Epithelial cell of proximal tubule (primary cell): ENCODE measurements around the gene SERPINA12. TPM values are rescaled to one million over a fixed set of nuclear protein-coding genes. Genes with fewer than 3 reads are reported as not detected.

Experiments used
- DNase-seq: peaks from one replicate; pipeline ENCODE4 v3.0.0-alpha.2; 2011; ENCODE audit warnings: low read depth
- H3K4me3 ChIP-seq: 2 replicates; pipeline ENCODE4 v1.5.1; 2011; ENCODE audit warnings: low read depth, mild to moderate bottlenecking, low read length
- total RNA-seq: library from RNA; depleted of rRNA; stranded (reverse); fragments of >200 nt; gene quantifications from 2 replicates; pipeline ENCODE4 v1.2.3, GENCODE V29; 2015
- TF ChIP-seq, protein P1 (sequence below): conservative IDR thresholded peaks from 2 replicates; pipeline ENCODE4 v1.5.1; 2012; ENCODE audit warnings: low read depth, mild to moderate bottlenecking, low read length

The SERPINA12 gene
- total RNA-seq, 1 donor from 2014 or later: not detected

GRCh38 chr14:94460631-94461416 is 48.4 kb downstream of the SERPINA12 start:
- DNase-seq: no peak
- TF ChIP-seq, protein P1, sequence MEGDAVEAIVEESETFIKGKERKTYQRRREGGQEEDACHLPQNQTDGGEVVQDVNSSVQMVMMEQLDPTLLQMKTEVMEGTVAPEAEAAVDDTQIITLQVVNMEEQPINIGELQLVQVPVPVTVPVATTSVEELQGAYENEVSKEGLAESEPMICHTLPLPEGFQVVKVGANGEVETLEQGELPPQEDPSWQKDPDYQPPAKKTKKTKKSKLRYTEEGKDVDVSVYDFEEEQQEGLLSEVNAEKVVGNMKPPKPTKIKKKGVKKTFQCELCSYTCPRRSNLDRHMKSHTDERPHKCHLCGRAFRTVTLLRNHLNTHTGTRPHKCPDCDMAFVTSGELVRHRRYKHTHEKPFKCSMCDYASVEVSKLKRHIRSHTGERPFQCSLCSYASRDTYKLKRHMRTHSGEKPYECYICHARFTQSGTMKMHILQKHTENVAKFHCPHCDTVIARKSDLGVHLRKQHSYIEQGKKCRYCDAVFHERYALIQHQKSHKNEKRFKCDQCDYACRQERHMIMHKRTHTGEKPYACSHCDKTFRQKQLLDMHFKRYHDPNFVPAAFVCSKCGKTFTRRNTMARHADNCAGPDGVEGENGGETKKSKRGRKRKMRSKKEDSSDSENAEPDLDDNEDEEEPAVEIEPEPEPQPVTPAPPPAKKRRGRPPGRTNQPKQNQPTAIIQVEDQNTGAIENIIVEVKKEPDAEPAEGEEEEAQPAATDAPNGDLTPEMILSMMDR: no peak
- no peak overlapping the region for H3K4me3 ChIP-seq

GRCh38 chr14:94458558-94459205 is 50.6 kb downstream of the SERPINA12 start:
- TF ChIP-seq, protein P1: no peak
- DNase-seq: no peak
- no peak overlapping the region for H3K4me3 ChIP-seq

GRCh38 chr14:94458096-94458495 is 51.2 kb downstream of the SERPINA12 start:
- no peak overlapping the region for H3K4me3 ChIP-seq
- no peak for DNase-seq
- TF ChIP-seq, protein P1: no peak

- TF ChIP-seq, protein P1: no peak
- no peak for DNase-seq
- H3K4me3 ChIP-seq: no peak overlapping the region
Observed at GRCh38 chr14:94455928-94456327, 53.3 kb downstream of the SERPINA12 start.

DNA sequence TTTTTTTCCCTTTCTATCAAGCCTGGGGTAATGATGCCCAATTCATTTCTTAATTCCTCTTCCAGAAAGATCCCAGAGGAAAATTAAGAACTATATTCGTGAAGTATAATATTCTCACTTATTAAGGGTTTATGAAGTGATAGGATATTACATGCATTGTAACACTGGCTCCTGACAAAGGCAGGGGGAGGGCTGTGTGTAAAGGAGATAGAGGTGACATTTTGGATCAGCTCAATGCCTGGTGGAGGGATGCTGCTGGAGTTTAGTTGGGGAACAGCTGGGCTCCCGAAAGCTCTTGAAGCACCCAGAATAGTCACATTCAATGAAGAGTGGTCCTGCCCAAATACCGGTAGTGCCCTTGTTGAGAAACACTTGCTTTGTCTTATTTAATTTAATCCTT is 57.4 kb downstream of the SERPINA12 start:
- DNase-seq: no peak
- H3K4me3 ChIP-seq: no peak overlapping the region
- TF ChIP-seq, protein P1: no peak

DNA sequence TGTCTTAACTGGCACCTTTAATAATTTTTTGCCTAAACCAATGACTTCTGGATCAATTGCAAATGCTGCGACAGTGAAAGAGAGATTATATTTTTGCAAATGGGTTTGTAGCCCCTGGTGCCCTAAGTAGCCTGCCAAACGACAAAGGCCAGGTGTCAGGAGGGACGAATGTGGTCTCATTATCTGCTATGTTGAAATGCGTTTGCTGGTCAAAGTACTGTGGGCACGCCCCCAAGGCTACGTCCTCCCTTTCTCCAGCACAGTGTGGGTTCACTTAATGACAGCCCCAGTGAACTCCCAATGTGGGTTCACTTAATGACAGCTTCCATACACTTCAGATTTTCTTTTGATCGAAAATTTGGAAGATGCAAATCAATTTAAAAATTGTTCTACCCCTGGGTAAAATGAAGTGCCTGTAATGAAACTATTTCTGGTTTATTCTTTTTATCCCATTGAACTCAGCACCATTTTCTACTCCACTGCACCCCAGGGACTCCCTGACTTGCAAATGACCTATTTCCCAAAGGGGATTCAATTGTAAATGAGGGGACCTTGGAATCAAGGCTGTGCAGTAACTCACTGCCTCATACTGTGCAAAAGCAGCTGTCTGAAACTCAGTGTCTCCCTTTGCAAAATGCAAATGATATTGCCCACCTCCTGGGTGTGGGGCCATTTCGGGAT is 58.0 kb downstream of the SERPINA12 start:
- TF ChIP-seq, protein P1: no peak
- no peak overlapping the region for H3K4me3 ChIP-seq
- no peak for DNase-seq
